Endothelial cell of umbilical vein (primary cell): ENCODE data around the gene SS18L1. TPM values are rescaled to one million over a fixed set of nuclear protein-coding genes. Genes with fewer than 3 reads are reported as not detected.

Experiments used
- BruUV-seq: library from RNA; stranded (reverse); fragments of 400-500 nt; replicated peaks from 2 replicates; lab custom pipeline; 2021; lab: Mats Ljungman, UMichigan
- CTCF ChIA-PET: fragments of 300-600, 350-600 bp; sonication (Branson Sonifier 250); formaldehyde crosslinking; loops from one replicate; lab custom pipeline; 2021; ENCODE audit warnings: antibody characterized with exemption, inconsistent platforms; lab: Charles Lee
- POLR2A ChIA-PET: fragments of 300-600, 350-600 bp; sonication (Branson Sonifier 250); formaldehyde crosslinking; loops from one replicate; lab custom pipeline; 2021; ENCODE audit warnings: antibody characterized with exemption, inconsistent platforms; lab: Charles Lee
- DNase-seq: peaks from one replicate; pipeline ENCODE4 v3.0.0-alpha.2; 2011; ENCODE audit warnings: low read depth, low spot score
- FAIRE-seq: peaks from 2 replicates; lab custom pipeline; 2011; peaks lifted over from hg19 to GRCh38; lab: Jason Lieb, UNC
- H2AFZ ChIP-seq: 2 replicates; pipeline ENCODE4 v1.6.0; 2012; ENCODE audit warnings: low read depth, low read length, control low read depth, inconsistent platforms
- H3K27ac ChIP-seq: 2 replicates; pipeline ENCODE4 v1.5.1; 2011; ENCODE audit warnings: low read depth, mild to moderate bottlenecking, control low read depth, low read length, moderate library complexity; ENCODE audit not compliant: insufficient read depth
- H3K27me3 ChIP-seq, 2 experiments: 2 replicates each; pipeline versions ENCODE4 v1.6.0 to v1.6.1; 2011; ENCODE audit warnings: low read length in 2 of 2, mixed read lengths in 1 of 2; ENCODE audit not compliant: control insufficient read depth in 2 of 2, insufficient read depth in 2 of 2
- H3K36me3 ChIP-seq, 2 experiments: 2 replicates in 1 of 2; 3 replicates in 1 of 2; pipeline ENCODE4 v1.5.1; 2011; ENCODE audit warnings: low read length in 2 of 2, mild to moderate bottlenecking in 1 of 2, moderate library complexity in 1 of 2; ENCODE audit not compliant: control insufficient read depth in 2 of 2, insufficient read depth in 2 of 2; ENCODE audit errors: extremely low read depth in 1 of 2
- H3K4me1 ChIP-seq: 3 replicates; pipeline ENCODE4 v1.5.1; 2011; ENCODE audit warnings: mild to moderate bottlenecking, low read length; ENCODE audit not compliant: control insufficient read depth, insufficient read depth; ENCODE audit errors: extremely low read depth
- H3K4me2 ChIP-seq: 2 replicates; pipeline ENCODE4 v1.6.1; 2011; ENCODE audit warnings: low read length, control low read depth, mixed read lengths; ENCODE audit not compliant: insufficient read depth
- H3K4me3 ChIP-seq, 3 experiments: fragments of 200-600 bp in 1 of 3; sonication (generic), shearing (Covaris generic) in 1 of 3; replicated peaks in 1 of 3; 2 replicates each; pipeline ENCODE4 v1.5.1; 2011 to 2016; ENCODE audit warnings: control low read depth in 3 of 3, low read length in 3 of 3, mild to moderate bottlenecking in 2 of 3, inconsistent platforms in 1 of 3, low read depth in 1 of 3, moderate library complexity in 1 of 3; ENCODE audit not compliant: insufficient read depth in 1 of 3
- H3K79me2 ChIP-seq: 2 replicates; pipeline ENCODE4 v1.6.0; 2012; ENCODE audit warnings: low read length, inconsistent platforms; ENCODE audit not compliant: control insufficient read depth, insufficient read depth
- H3K9ac ChIP-seq: replicated peaks from 2 replicates; pipeline ENCODE3; 2011; ENCODE audit warnings: low read length, control low read depth; ENCODE audit not compliant: insufficient read depth; ENCODE audit errors: extremely low read depth
- H3K9me1 ChIP-seq: replicated peaks from 3 replicates; pipeline ENCODE4 v1.6.0; 2011; ENCODE audit warnings: mild to moderate bottlenecking, low read length; ENCODE audit not compliant: control insufficient read depth, insufficient read depth; ENCODE audit errors: extremely low read depth
- H3K9me3 ChIP-seq: replicated peaks from 2 replicates; pipeline ENCODE4 v1.5.1; 2012; ENCODE audit warnings: low read length, inconsistent platforms; ENCODE audit not compliant: control insufficient read depth, insufficient read depth
- H4K20me1 ChIP-seq: replicated peaks from 2 replicates; pipeline ENCODE3; 2011; ENCODE audit warnings: mild to moderate bottlenecking, low read length; ENCODE audit not compliant: control insufficient read depth, insufficient read depth; ENCODE audit errors: extremely low read depth
- CTCF ChIP-seq, 2 donors: IDR thresholded peaks; 1 replicate in 1 of 2; 2 replicates in 1 of 2; pipeline ENCODE4 v1.5.1; 2011; ENCODE audit warnings: low read length in 2 of 2, mild to moderate bottlenecking in 2 of 2, moderate library complexity in 2 of 2, control low read depth in 1 of 2, inconsistent platforms in 1 of 2, low read depth in 1 of 2; ENCODE audit not compliant: insufficient read depth in 1 of 2; ENCODE audit errors: extremely low read depth in 1 of 2
- EZH2 ChIP-seq: IDR thresholded peaks from 2 replicates; pipeline ENCODE4 v1.6.1; 2012; ENCODE audit warnings: borderline replicate concordance, low read depth, mild to moderate bottlenecking, moderate library complexity, low read length, inconsistent platforms; ENCODE audit not compliant: severe bottlenecking
- MAX ChIP-seq: IDR thresholded peaks from 2 replicates; pipeline ENCODE4 v1.6.1; 2011; ENCODE audit not compliant: insufficient read depth, insufficient read length
- POLR2AphosphoS5 ChIP-seq: IDR thresholded peaks from 2 replicates; pipeline ENCODE4 v1.6.1; 2012; ENCODE audit warnings: low read depth, mild to moderate bottlenecking, control low read depth, low read length, moderate library complexity; ENCODE audit not compliant: insufficient read depth
- dilution Hi-C: fragments of 300-500 bp; cut with MboI; formaldehyde crosslinking; loops from one replicate; pipeline ENCODE4 v1.15.0; 2019; ENCODE audit warnings: low sequenced_read_pairs; ENCODE audit not compliant: extremely low pct_ligation_motif_present
- intact Hi-C: fragments of 100-400 bp; cut with micrococcal nuclease; formaldehyde crosslinking; loops from one replicate; pipeline ENCODE4 v1.10.0; 2022
- polyA plus RNA-seq, 4 experiments: library from polyadenylated mRNA; depleted of rRNA in 3 of 4; stranded (reverse) in 3 of 4; unstranded in 1 of 4; fragments of >200 nt; gene quantifications; 2 replicates each; pipeline versions ENCODE4 v1.2.1 to v1.2.3, GENCODE V29; 2011 to 2012; ENCODE audit warnings: missing spikeins in 1 of 4
- total RNA-seq: library from RNA; stranded (reverse); gene quantifications from 2 replicates; pipeline ENCODE4 v1.2.3, GENCODE V29; 2021

Gene SS18L1
- total and polyA plus RNA-seq, 2 donors (not counting 3 experiments of a cell fraction or from before 2014, with no cell fraction given) = 15.4 to 21.7 TPM

- H3K79me2 ChIP-seq = no peaks in the 10 kb centered on the region
- no peaks in the 10 kb centered on the region for H3K4me1 ChIP-seq
- H3K9ac ChIP-seq = no peak overlapping the region
- ChIA-PET CTCF (no interaction called here), POLR2A (no interaction called here)
- no peak overlapping the region for H3K27ac ChIP-seq
- DNase-seq (no peak), FAIRE-seq (no peak)
- intact Hi-C loops = no loop called here
- no peak overlapping the region for H3K4me2 ChIP-seq
- no peaks in the 10 kb centered on the region for H3K9me1 ChIP-seq
- BruUV-seq = no TSS peak
- H2AFZ ChIP-seq = no peak overlapping the region
- H3K9me3 ChIP-seq = no peaks in the 10 kb centered on the region
- dilution Hi-C loops = no loop called here
- H3K4me3 ChIP-seq = no peak overlapping the region
- H3K36me3 ChIP-seq = no peaks in the 10 kb centered on the region
- H3K27me3 ChIP-seq = peaks cover 15 to 18% of the 10 kb centered on the region in 2 experiments
- H4K20me1 ChIP-seq = no peaks in the 10 kb centered on the region
- TF ChIP-seq POLR2AphosphoS5 (no peak), CTCF (IDR thresholded peaks at IDR 0.05; ENCODE audit: extremely low read depth in 1 of 2, insufficient read depth in 1 of 2, low read depth in 1 of 2, low read length in 2 of 2) (no peak), MAX (no peak), EZH2 (no peak)
Measured at GRCh38 chr20:62214067-62214466, 70.5 kb downstream of the SS18L1 start.
